IMR-90 (cell line): ENCODE data around the gene CEL. TPM values are rescaled to one million over a fixed set of nuclear protein-coding genes. Genes with fewer than 3 reads are reported as not detected.

Experiments
- ATAC-seq: fragments of 200-7000 bp; cut with Tn5 transposase; 2 replicates; pipeline ENCODE4 v1.9.1; 2020; ENCODE audit warnings: low read depth, mild to moderate bottlenecking, moderate library complexity
- BruUV-seq: library from RNA; stranded (reverse); fragments of 400-500 nt; replicated peaks from 2 replicates; lab custom pipeline; 2021; lab: Mats Ljungman, UMichigan
- CTCF ChIA-PET: fragments of 300-600 bp; formaldehyde crosslinking; extraction: SDS; loops from one replicate; lab custom pipeline; 2021; ENCODE audit warnings: antibody characterized with exemption; lab: Yijun Ruan, JAX
- POLR2A ChIA-PET: fragments of 300-600 bp; sonication (Branson Sonifier 250); formaldehyde crosslinking; loops from one replicate; lab custom pipeline; 2022; ENCODE audit warnings: antibody characterized with exemption; ENCODE audit not compliant: unreplicated experiment; lab: Charles Lee
- DNase-seq: peaks from one replicate; pipeline ENCODE4 v3.0.0; 2013
- H2AFZ ChIP-seq: replicated peaks from 2 replicates; pipeline ENCODE3; 2013; ENCODE audit warnings: low read length, mild to moderate bottlenecking; ENCODE audit not compliant: poor library complexity
- H2AK5ac ChIP-seq: 2 replicates; pipeline ENCODE4 v1.6.1; 2013; ENCODE audit warnings: low read depth, low read length, inconsistent platforms
- H2AK9ac ChIP-seq: replicated peaks from 2 replicates; pipeline ENCODE3; 2013; ENCODE audit warnings: mild to moderate bottlenecking, low read depth, low read length, moderate library complexity; ENCODE audit not compliant: poor library complexity
- H2BK120ac ChIP-seq: 2 replicates; pipeline ENCODE4 v1.6.1; 2013; ENCODE audit warnings: low read depth, low read length, inconsistent platforms
- H2BK15ac ChIP-seq: 3 replicates; pipeline ENCODE4 v1.6.1; 2013; ENCODE audit warnings: low read depth, low read length, inconsistent platforms
- H2BK20ac ChIP-seq: 2 replicates; pipeline ENCODE4 v1.6.1; 2013; ENCODE audit warnings: low read depth, mild to moderate bottlenecking, inconsistent platforms, low read length, moderate library complexity
- H2BK5ac ChIP-seq: 2 replicates; pipeline ENCODE4 v1.6.1; 2013; ENCODE audit warnings: mild to moderate bottlenecking, low read depth, low read length, inconsistent platforms; ENCODE audit not compliant: poor library complexity, severe bottlenecking
- H3K14ac ChIP-seq: replicated peaks from 2 replicates; pipeline ENCODE4 v1.6.1; 2013; ENCODE audit warnings: low read depth, low read length, inconsistent platforms
- H3K18ac ChIP-seq: 2 replicates; pipeline ENCODE4 v1.6.1; 2013; ENCODE audit warnings: low read depth, low read length, control low read depth
- H3K23ac ChIP-seq: 2 replicates; pipeline ENCODE4 v1.6.1; 2013; ENCODE audit warnings: low read depth, low read length, inconsistent platforms
- H3K27ac ChIP-seq: 2 replicates; pipeline ENCODE4 v1.5.1; 2013; ENCODE audit warnings: mild to moderate bottlenecking, control low read depth, low read length; ENCODE audit not compliant: insufficient read depth
- H3K27me3 ChIP-seq: 2 replicates; pipeline ENCODE4 v1.6.1; 2013; ENCODE audit warnings: low read length; ENCODE audit not compliant: control insufficient read depth, insufficient read depth
- H3K36me3 ChIP-seq: 2 replicates; pipeline ENCODE4 v1.6.1; 2013; ENCODE audit warnings: low read length, mixed read lengths; ENCODE audit not compliant: control insufficient read depth, insufficient read depth
- H3K4ac ChIP-seq: 2 replicates; pipeline ENCODE4 v1.6.1; 2013; ENCODE audit warnings: low read depth, low read length, inconsistent platforms
- H3K4me1 ChIP-seq: 2 replicates; pipeline ENCODE4 v1.6.1; 2013; ENCODE audit warnings: low read length, mixed read lengths; ENCODE audit not compliant: control insufficient read depth, insufficient read depth
- H3K4me2 ChIP-seq: 2 replicates; pipeline ENCODE4 v1.6.1; 2013; ENCODE audit warnings: low read depth, mild to moderate bottlenecking, control low read depth, low read length, moderate library complexity
- H3K4me3 ChIP-seq: 2 replicates; pipeline ENCODE4 v1.5.1; 2013; ENCODE audit warnings: low read depth, mild to moderate bottlenecking, control low read depth, low read length, moderate library complexity; ENCODE audit not compliant: insufficient read depth
- H3K56ac ChIP-seq: 2 replicates; pipeline ENCODE4 v1.6.1; 2013; ENCODE audit warnings: low read length, inconsistent platforms; ENCODE audit not compliant: insufficient read depth; ENCODE audit errors: extremely low read depth
- H3K79me1 ChIP-seq, 2 experiments: 2 replicates each; pipeline ENCODE4 v1.6.1; 2013; ENCODE audit warnings: low read length in 2 of 2, inconsistent platforms in 1 of 2, low read depth in 1 of 2
- H3K9ac ChIP-seq: 2 replicates; pipeline ENCODE4 v1.6.1; 2013; ENCODE audit warnings: low read depth, low read length, control low read depth
- H3K9me1 ChIP-seq: 2 replicates; pipeline ENCODE4 v1.6.1; 2013; ENCODE audit warnings: low read length, inconsistent platforms; ENCODE audit not compliant: insufficient read depth
- H3K9me3 ChIP-seq: 2 replicates; pipeline ENCODE4 v1.6.1; 2013; ENCODE audit warnings: low read length; ENCODE audit not compliant: control insufficient read depth, insufficient read depth
- H4K20me1 ChIP-seq: 2 replicates; pipeline ENCODE4 v1.6.1; 2013; ENCODE audit warnings: low read length, inconsistent platforms; ENCODE audit not compliant: insufficient read depth
- H4K5ac ChIP-seq: 2 replicates; pipeline ENCODE4 v1.6.1; 2013; ENCODE audit warnings: mild to moderate bottlenecking, low read depth, low read length, control low read depth
- H4K8ac ChIP-seq, 2 experiments: 2 replicates each; pipeline ENCODE4 v1.6.1; 2013; ENCODE audit warnings: low read depth in 2 of 2, low read length in 2 of 2, control low read depth in 1 of 2, inconsistent platforms in 1 of 2
- H4K91ac ChIP-seq: 2 replicates; pipeline ENCODE4 v1.6.1; 2013; ENCODE audit warnings: low read depth, low read length, inconsistent platforms; ENCODE audit not compliant: insufficient read depth
- BHLHE40 ChIP-seq: fragments of 150-350 bp; IDR thresholded peaks from 2 replicates; pipeline ENCODE4 v1.6.1; 2016; ENCODE audit warnings: mild to moderate bottlenecking, low read depth, low read length
- CEBPB ChIP-seq: IDR thresholded peaks from 2 replicates; pipeline ENCODE4 v1.6.1; 2012; ENCODE audit warnings: low read depth, low read length, improper control_type of control experiment
- CHD1 ChIP-seq: IDR thresholded peaks from 2 replicates; pipeline ENCODE4 v1.6.1; 2012; ENCODE audit warnings: low read depth, low read length, improper control_type of control experiment
- CTCF ChIP-seq: conservative IDR thresholded peaks from 2 replicates; pipeline ENCODE4 v1.5.1; 2012; ENCODE audit warnings: mild to moderate bottlenecking, low read depth, low read length, improper control_type of control experiment
- FOS ChIP-seq: fragments of 150-350 bp; IDR thresholded peaks from 2 replicates; pipeline ENCODE4 v1.6.1; 2016; ENCODE audit warnings: low read depth, low read length
- MAFK ChIP-seq: IDR thresholded peaks from 2 replicates; pipeline ENCODE4 v1.6.1; 2012; ENCODE audit warnings: low read depth, low read length, improper control_type of control experiment
- POLR2A ChIP-seq: IDR thresholded peaks from 2 replicates; pipeline ENCODE4 v1.6.1; 2012; ENCODE audit warnings: mild to moderate bottlenecking, low read depth, low read length
- RCOR1 ChIP-seq: IDR thresholded peaks from 2 replicates; pipeline ENCODE4 v1.6.1; 2012; ENCODE audit warnings: mild to moderate bottlenecking, low read length, improper control_type of control experiment; ENCODE audit not compliant: insufficient replicate concordance
- WGBS, 2 experiments: methylation state at CpG; one replicate each; pipeline versions ENCODE4 v1.1.5 to v1.1.7; 2013; ENCODE audit warnings: missing lambda C conversion rate in 2 of 2; ENCODE audit not compliant: insufficient read length in 1 of 2; ENCODE audit errors: extremely low coverage in 2 of 2; 5-methylcytosine and 5-hydroxymethylcytosine counted together
- dilution Hi-C: fragments of 300-500 bp; cut with HindIII; formaldehyde crosslinking; loops from one replicate; pipeline ENCODE4 v1.14.3; 2018; ENCODE audit warnings: low sequenced_read_pairs; ENCODE audit not compliant: unreplicated experiment
- in situ Hi-C: fragments of 300-500 bp; cut with MboI; formaldehyde crosslinking; loops from 3 replicates; pipeline ENCODE4 v1.14.3; 2019; ENCODE audit warnings: low sequenced_read_pairs, inconsistent platforms, mixed read lengths
- intact Hi-C: fragments of 100-400 bp; cut with micrococcal nuclease; formaldehyde crosslinking; loops from 2 replicates; pipeline ENCODE4 v1.10.0; 2022
- polyA plus RNA-seq, 3 experiments: library from polyadenylated mRNA; depleted of rRNA; stranded (reverse); fragments of >200 nt; gene quantifications; 2 replicates each; pipeline ENCODE4 v1.2.3, GENCODE V29; 2012; ENCODE audit warnings: low replicate concordance in 1 of 3
- total RNA-seq: library from RNA; depleted of rRNA; stranded (reverse); fragments of >200 nt; gene quantifications from 2 replicates; pipeline ENCODE4 v1.2.3, GENCODE V29; 2012

CEL gene
- total and polyA plus RNA-seq, 2 of the 4 experiments (the other 2 are of a cell fraction), result under 0.01 to 0.75 TPM

- in situ Hi-C loops (no loop called here), intact Hi-C loops (no loop called here), dilution Hi-C loops (no loop called here)
- Histone ChIP-seq H4K91ac (no peak overlapping the region), H4K8ac (no peak overlapping the region), H4K20me1 (no peaks in the 10 kb centered on the region), H3K9ac (no peak overlapping the region), H3K9me3 (no peaks in the 10 kb centered on the region), H3K4ac (no peak overlapping the region), H2BK15ac (no peak overlapping the region), H2AK9ac (no peak overlapping the region), H3K27ac (no peak overlapping the region), H2BK120ac (no peak overlapping the region), H2AFZ (no peak overlapping the region), H2AK5ac (no peak overlapping the region), H3K14ac (no peak overlapping the region), H3K79me1 (no peaks in the 10 kb centered on the region), H4K5ac (no peak overlapping the region), H3K23ac (no peak overlapping the region), H3K36me3 (no peaks in the 10 kb centered on the region), H3K18ac (no peak overlapping the region), H3K9me1 (no peaks in the 10 kb centered on the region), H3K56ac (no peak overlapping the region), H2BK20ac (no peak overlapping the region), H3K4me2 (no peak overlapping the region), H2BK5ac (no peak overlapping the region), H3K27me3 (peaks cover 3% of the 10 kb centered on the region; the same call in 1 of the 2 replicates), H3K4me1 (no peaks in the 10 kb centered on the region), H3K4me3 (no peak overlapping the region)
- no peak for ATAC-seq
- 82% methylated on average over 4 of the region's 10 CpGs; no CpG with 5 or more reads in 1 of the 2 experiments for WGBS, 2 experiments
- no TSS peak for BruUV-seq
- POLR2A ChIA-PET, result no interaction called here
- DNase-seq, result no peak
- CTCF ChIA-PET, result no interaction called here
- TF ChIP-seq FOS (no peak), CEBPB (no peak), CHD1 (no peak), BHLHE40 (no peak), RCOR1 (no peak), POLR2A (no peak), MAFK (no peak), CTCF (no peak)
Observed at GRCh38 chr9:133088146-133088750, 26.5 kb downstream of the CEL start.
